Gastroesophageal sphincter (tissue), 3 donors: ENCODE results near the gene NPHP4.

Experiments
- CTCF ChIP-seq, 4 experiments: fragments of 200-600 bp in 2 of 4; fragments of 450-650 bp in 2 of 4; sonication (generic) in 1 of 4; IDR thresholded peaks; one replicate each; pipeline ENCODE4 v1.5.1; 2017 to 2019; ENCODE audit warnings: antibody characterized with exemption in 4 of 4, mild to moderate bottlenecking in 2 of 4, moderate library complexity in 2 of 4
- POLR2AphosphoS5 ChIP-seq: sonication (generic); formaldehyde crosslinking; IDR thresholded peaks from one replicate; pipeline ENCODE4 v1.6.1; 2017; ENCODE audit warnings: antibody characterized with exemption

- peak in 1 of 4 experiments; percentile 31 for TF ChIP-seq CTCF (IDR thresholded peaks at IDR 0.05)
- peak; percentile 26 for TF ChIP-seq POLR2AphosphoS5
Measured at GRCh38 chr1:5992026-5992813, at the start of gene NPHP4.
